Measurements from ENCODE around the gene TRIM33. TPM values are rescaled to one million over a fixed set of nuclear protein-coding genes. Genes with fewer than 3 reads are reported as not detected.

The TRIM33 gene
- total and polyA plus RNA-seq, 2 of the 8 experiments (the other 6 are each of a cell fraction or from before 2014, with no cell fraction given): 17.1 to 52.3 TPM

- POLR2A ChIA-PET (ENCODE audit: partially characterized antibody): no interaction called here
- Histone ChIP-seq H2AFZ (ENCODE audit: low read length) (no peak overlapping the region), H2BK120ac (replicated peaks; ENCODE audit: low read depth, low read length) (no peak overlapping the region), H3K23ac (ENCODE audit: insufficient read length) (no peak overlapping the region), H3K14ac (ENCODE audit: insufficient read length) (no peak overlapping the region), H3K56ac (replicated peaks; ENCODE audit: insufficient read length, low read depth, low read length) (no peak overlapping the region), H3K4me2 (ENCODE audit: insufficient read depth in 1 of 2, low read depth in 2 of 2, low read length in 2 of 2) (no peak overlapping the region), H4K8ac (ENCODE audit: extremely low read depth, insufficient read depth, low read length) (no peak overlapping the region), H3K36me3 (ENCODE audit: control insufficient read depth in 2 of 4, insufficient read depth in 4 of 4, low read length in 3 of 4) (peaks cover 0 to 45% (median 16%) of the 10 kb centered on the region in 4 experiments; a peak in 5 of 8 replicates), H2BK15ac (ENCODE audit: low read length) (no peak overlapping the region), H3K4me3 (ENCODE audit: extremely low read depth in 1 of 4, insufficient read depth in 2 of 4, low read depth in 3 of 4, low read length in 4 of 4) (no peak overlapping the region), H2BK20ac (ENCODE audit: low read length) (no peak overlapping the region), H3K9ac (replicated peaks in 1 of 4; ENCODE audit: extremely low read depth in 1 of 4, low read depth in 3 of 4, low read length in 3 of 4) (no peak overlapping the region), H3K23me2 (ENCODE audit: low read depth, low read length) (no peaks in the 10 kb centered on the region), H3K79me2 (ENCODE audit: control insufficient read depth in 1 of 2, insufficient read depth in 2 of 2, low read length in 2 of 2) (no peaks in the 10 kb centered on the region), H2BK12ac (ENCODE audit: low read depth, low read length) (no peak overlapping the region), H4K5ac (ENCODE audit: insufficient read length, low read depth, low read length) (no peak overlapping the region), H3K4ac (replicated peaks; ENCODE audit: insufficient read length, low read depth, low read length) (no peak overlapping the region), H4K20me1 (replicated peaks in 1 of 2; ENCODE audit: control insufficient read depth in 1 of 2, insufficient read depth in 2 of 2, low read length in 2 of 2) (peaks cover 0 to 1% of the 10 kb centered on the region in 2 experiments), H3K4me1 (replicated peaks in 1 of 4; ENCODE audit: control insufficient read depth in 3 of 4, insufficient read depth in 4 of 4, low read length in 3 of 4) (no peaks in the 10 kb centered on the region), H2AK5ac (ENCODE audit: low read depth, low read length) (no peak overlapping the region), H4K91ac (replicated peaks; ENCODE audit: insufficient read length, low read length) (no peak overlapping the region), H2BK5ac (ENCODE audit: low read depth, low read length) (no peak overlapping the region), H3K18ac (ENCODE audit: extremely low read depth, low read length) (no peak overlapping the region), H3K79me1 (ENCODE audit: low read depth, low read length) (no peaks in the 10 kb centered on the region), H3K9me3 (ENCODE audit: insufficient read depth in 2 of 2, low read depth in 1 of 2, low read length in 1 of 2) (no peaks in the 10 kb centered on the region), H3K27me3 (replicated peaks in 1 of 4; ENCODE audit: control insufficient read depth in 3 of 4, extremely low read depth in 1 of 4, insufficient read depth in 3 of 4, low read length in 3 of 4) (no peaks in the 10 kb centered on the region), H3K27ac (ENCODE audit: low read depth, low read length) (no peak overlapping the region)
- no peak for DNase-seq (ENCODE audit: low read depth in 1 of 2, low spot score in 2 of 2)
- no peak for TF ChIP-seq CTCF (IDR thresholded peaks at IDR 0.05; ENCODE audit: control extremely low read depth in 1 of 3, insufficient read depth in 1 of 3, low read depth in 1 of 3, low read length in 3 of 3)
- no peak for TF ChIP-seq CBX8 (IDR thresholded peaks at IDR 0.05; ENCODE audit: borderline replicate concordance, low read depth, low read length)
- TF ChIP-seq KDM4A (IDR thresholded peaks at IDR 0.05; ENCODE audit: low read depth, low read length, severe bottlenecking): no peak
- TF ChIP-seq BCL11A (IDR thresholded peaks at IDR 0.05; ENCODE audit: low read depth in 2 of 2, low read length in 2 of 2): no peak
- TF ChIP-seq TAF7 (optimal IDR thresholded peaks at IDR 0.05; ENCODE audit: borderline replicate concordance, low read depth, low read length): no peak
- TF ChIP-seq ZNF274 (IDR thresholded peaks at IDR 0.05; ENCODE audit: borderline replicate concordance, extremely low read depth, low read length): no peak
- TF ChIP-seq HDAC6 (IDR thresholded peaks at IDR 0.05; ENCODE audit: low read depth, low read length): no peak
- no peak for TF ChIP-seq SIRT6 (IDR thresholded peaks at IDR 0.05; ENCODE audit: low read length)
- no peak for TF ChIP-seq GTF2F1 (IDR thresholded peaks at IDR 0.05; ENCODE audit: borderline replicate concordance, low read depth, low read length)
- no peak for TF ChIP-seq CTBP2 (IDR thresholded peaks at IDR 0.05; ENCODE audit: borderline replicate concordance, insufficient read depth, insufficient read length, low read length)
- no peak for TF ChIP-seq JUND (IDR thresholded peaks at IDR 0.05; ENCODE audit: low read length)
- CTCF ChIA-PET (ENCODE audit: partially characterized antibody): no interaction called here
- no peak for FAIRE-seq
- WGBS, 2 experiments (ENCODE audit: extremely low coverage in 1 of 2, insufficient coverage in 1 of 2, insufficient read length in 1 of 2, insufficient replicate concordance in 2 of 2, low coverage in 1 of 2, low lambda C conversion rate in 2 of 2, missing lambda C conversion rate in 1 of 2): 93% methylated on average over 1 of the region's 1 CpG; no CpG with 5 or more reads in 1 of the 2 experiments
These were observed 115.1 kb downstream of the TRIM33 start for GRCh38 chr1:114395863-114396262.
